GM21423 (cell line): ENCODE data around the gene SH3GLB1.
A peak's percentile ranks its signal among the peaks of the same experiment; 100 is the strongest.
"Not testable (repeated sequence)": the region's sequence is repeated elsewhere in the genome, so short reads cannot be mapped to it uniquely, and the experiment has no call there.

Source experiments
- ATAC-seq: cut with Tn5 transposase; IDR thresholded peaks from one replicate; pipeline ENCODE4 v1.9.1; 2021; ENCODE audit warnings: mild to moderate bottlenecking, moderate library complexity; ENCODE audit not compliant: unreplicated experiment

Gene SH3GLB1

DNA sequence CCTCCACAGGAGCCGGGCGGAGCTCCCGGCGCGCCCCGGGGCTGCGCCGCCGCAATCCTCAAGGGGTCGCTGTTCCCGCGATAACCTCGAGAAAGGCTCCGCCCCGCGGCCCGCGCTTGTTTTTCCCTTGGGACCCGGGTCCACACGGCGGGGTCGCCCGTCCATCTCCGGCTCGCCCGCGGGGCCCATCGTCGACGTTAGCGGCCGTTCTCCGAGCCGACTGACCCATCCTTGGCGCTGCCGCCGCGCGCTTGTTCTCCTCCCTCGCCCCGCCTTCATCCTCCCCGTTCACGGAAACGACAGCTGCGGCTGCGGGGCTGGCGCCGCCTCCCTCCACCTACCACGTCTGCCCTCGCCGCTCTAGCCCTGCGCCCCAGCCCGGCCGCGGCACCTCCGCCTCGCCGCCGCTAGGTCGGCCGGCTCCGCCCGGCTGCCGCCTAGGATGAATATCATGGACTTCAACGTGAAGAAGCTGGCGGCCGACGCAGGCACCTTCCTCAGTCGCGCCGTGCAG is at the start of gene SH3GLB1:
Gene SH3GLB1 (plus strand): TSS at position 119 of the 514 bp plus-strand sequence. CDS start 324 bp downstream, at position 443.
- peak; percentile 84 for ATAC-seq

DNA sequence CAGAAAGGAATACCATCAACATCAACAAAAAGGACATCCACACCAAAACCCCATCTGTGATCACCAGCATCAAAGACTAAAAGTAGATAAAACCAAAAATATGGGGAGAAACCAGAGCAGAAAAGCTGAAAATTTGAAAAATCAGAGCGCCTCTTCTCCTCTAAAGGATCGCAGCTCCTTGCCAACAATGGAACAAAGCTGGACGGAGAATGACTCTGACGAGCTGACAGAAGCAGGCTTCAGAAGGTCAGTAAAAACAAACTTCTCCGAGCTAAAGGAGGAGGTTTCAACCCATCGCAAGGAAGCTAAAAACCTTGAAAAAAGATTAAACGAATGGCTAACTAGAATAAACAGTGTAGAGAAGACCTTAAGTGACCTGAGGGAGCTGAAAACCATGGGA is 46.0 kb upstream of the SH3GLB1 start:
- ATAC-seq: not testable (repeated sequence)

DNA sequence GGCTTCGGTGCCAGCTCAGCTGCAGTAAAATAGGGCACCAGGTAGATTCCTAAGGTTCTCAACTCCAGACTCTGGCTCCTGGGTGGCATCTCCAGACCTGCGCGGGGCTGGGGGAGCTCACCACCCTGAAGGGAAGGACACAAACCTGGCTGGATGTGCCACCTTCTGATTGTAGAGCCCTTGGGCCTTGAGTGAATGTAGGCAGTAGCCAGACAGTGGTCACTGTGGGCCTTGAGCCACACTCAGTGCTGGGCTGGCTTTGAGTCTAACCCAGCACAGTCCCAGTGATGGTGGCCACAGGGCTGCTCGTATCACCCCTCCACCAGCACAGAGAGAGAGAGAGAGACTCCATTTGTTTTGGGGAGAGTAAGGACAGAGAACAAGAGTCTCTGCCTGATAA is 38.0 kb upstream of the SH3GLB1 start:
- ATAC-seq: no peak

DNA sequence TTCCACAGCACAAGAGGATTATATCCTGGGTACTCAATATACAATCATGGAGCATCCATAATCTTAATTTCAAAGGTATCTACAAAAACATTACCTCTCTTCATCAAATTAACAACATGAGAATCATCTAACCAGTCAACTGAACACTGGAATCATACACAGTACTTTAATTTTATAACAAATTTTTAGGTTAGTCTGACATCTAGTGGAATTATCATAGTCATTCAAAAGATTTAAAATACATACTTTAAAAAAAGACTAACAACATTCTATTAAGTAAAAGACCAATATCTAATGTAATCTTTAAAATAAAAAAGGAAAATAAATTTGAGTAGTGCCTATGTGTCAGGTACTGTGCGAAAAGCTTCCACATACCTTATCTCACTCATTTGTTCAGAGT is 16.8 kb upstream of the SH3GLB1 start:
- no peak for ATAC-seq

DNA sequence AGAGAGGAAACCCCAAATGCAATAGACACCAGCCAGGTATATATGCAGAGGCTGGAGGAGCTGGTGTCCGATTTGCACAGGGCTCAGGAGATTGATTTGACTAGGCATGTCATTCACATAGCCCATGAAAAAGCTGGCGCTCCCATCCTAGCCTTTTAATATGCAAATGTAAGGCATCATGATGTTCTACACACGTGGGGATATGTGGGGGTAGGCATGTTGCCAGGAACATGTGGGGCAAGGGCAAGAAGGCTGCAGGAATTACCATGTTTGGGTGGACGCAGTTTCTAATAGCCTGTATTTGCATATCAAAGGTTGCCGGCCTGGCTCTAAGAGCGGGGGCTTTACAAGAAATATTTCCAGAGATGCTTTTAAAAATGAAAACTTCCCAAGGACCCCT is 11.7 kb upstream of the SH3GLB1 start:
- no peak for ATAC-seq

DNA sequence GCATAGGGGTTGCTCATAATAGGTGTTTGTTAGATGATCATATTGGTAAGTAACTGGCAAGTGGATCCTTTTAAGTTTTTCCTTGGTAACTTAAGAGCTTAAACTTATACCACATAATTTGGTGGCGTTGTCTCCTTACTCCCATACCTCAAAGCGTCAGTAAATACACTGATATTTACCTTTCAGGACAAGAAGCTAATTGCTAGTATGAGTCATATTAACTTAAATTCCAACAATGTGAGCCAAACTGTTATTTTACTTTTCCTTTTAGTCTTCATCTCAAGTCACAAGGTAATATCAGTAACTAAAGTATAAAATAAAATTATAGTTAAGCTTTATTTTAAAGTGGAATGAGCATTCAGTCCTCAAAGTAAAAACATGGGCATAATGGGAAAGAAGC is 9.0 kb upstream of the SH3GLB1 start:
- ATAC-seq: no peak

DNA sequence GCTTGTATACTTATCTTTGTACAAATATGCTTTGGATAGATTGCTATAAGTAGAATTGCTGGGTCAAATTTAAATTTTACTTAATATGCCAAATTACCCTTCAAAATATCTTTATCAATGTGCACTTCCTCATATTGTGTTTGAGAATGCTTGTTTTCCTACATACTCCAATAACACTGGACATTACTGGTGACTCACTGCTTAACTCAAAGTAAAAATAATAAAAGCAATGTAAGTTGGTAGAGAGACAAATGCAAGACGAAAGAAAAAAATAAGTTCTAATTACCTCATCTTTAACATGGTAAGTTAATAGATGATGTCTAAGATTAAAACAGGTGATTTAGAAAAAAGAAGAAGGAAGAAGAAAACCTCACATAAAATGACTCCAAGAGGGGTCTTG is 7.9 kb upstream of the SH3GLB1 start:
- ATAC-seq: no peak

DNA sequence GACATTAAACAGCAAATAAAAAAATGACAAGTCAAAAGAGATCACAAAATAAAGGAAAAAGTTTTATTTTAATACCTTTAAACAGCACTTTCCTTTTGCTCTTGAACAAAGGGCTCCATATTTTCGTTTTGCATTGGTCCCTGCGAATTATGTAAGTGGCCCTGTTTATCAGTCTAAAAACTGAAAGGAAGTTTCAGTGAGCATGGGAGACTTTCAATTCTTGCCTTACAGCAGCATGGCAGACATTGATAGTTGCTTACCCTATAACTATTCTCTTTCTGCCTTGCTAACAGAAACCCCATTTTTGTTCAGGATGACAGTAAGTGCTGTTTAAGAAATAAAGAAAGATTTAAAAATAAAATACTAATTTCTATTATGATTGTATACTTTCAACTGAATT is 5.2 kb upstream of the SH3GLB1 start:
- no peak for ATAC-seq

DNA sequence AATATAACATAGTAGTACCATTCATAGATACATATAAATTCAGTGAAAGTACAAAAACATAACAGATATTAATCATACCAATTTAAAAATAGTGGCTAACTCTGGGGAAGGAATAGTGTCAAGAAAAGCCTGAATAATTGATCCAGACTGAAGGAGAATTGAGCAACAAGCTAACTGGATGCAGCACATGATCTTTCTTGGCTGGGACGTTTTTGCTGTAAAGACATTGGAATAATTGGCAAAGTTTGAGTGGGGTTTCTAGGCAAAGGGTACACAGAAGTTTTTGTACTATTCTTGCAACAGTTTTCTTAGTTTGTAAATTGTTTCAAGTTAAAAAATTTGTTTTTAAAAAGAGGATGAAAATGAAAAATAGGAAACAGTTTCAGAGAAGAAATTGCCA is 2.6 kb upstream of the SH3GLB1 start:
- ATAC-seq: no peak

DNA sequence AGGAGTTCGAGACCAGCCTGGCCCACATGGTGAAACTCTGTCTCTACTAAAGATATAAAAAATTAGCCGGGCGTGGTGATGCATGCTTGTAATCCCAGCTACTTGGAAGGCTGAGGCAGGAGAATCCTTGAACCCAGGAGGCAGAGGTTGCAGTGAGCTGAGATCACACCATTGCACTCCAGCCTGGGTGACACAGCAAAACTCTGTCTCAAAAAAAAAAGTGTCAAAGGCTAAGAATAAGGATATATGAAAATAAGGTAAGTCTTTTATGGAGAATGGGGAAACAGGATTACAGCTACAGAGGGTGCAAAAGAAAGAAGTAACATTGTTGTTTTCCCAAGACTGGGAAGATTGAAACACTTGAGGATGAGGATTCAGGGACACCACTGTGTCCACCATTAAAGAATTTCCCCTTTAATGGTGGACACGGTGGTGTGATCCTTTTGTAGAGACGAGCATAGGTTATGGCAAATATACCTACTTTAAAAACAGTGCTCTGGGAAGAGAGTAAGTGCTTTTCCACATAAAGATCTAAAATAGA is 1.4 kb upstream of the SH3GLB1 start:
- not testable (repeated sequence) for ATAC-seq

DNA sequence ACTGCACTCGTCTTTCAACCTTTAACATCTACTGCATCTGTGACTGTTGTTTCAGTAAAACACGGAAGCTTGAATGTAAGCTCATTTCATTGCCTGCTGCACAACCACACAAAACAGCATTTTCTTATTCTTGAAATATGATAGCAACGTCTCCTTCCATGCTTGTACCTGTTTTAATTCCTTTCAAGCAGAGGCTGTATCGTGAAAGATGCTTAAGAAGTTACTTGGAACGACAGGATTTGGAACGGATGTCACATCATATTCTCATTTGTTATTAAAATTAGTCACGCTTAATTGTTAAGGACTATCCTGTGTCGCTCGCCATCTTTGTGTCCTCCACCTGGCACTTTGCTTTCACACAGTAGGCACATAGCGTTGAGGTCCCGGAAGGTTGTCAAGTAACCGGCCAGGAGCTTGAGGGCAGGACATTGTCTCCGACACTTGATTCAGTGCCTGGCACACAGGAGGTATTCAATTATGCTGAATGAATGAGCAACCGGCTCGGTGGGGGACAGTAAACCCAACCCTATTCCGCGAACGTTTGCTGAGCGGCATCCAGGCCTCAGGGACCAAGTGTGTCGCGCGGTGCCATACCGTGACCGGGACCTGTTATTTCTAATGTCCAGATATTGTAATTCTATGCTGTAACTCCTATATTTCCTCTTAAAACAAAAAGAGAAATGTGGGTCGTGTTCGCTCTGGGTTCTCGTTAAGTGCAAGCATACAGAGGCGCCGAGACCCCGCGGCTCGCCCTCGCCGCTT is 499 bp upstream of the SH3GLB1 start:
- ATAC-seq: peak; percentile 29

DNA sequence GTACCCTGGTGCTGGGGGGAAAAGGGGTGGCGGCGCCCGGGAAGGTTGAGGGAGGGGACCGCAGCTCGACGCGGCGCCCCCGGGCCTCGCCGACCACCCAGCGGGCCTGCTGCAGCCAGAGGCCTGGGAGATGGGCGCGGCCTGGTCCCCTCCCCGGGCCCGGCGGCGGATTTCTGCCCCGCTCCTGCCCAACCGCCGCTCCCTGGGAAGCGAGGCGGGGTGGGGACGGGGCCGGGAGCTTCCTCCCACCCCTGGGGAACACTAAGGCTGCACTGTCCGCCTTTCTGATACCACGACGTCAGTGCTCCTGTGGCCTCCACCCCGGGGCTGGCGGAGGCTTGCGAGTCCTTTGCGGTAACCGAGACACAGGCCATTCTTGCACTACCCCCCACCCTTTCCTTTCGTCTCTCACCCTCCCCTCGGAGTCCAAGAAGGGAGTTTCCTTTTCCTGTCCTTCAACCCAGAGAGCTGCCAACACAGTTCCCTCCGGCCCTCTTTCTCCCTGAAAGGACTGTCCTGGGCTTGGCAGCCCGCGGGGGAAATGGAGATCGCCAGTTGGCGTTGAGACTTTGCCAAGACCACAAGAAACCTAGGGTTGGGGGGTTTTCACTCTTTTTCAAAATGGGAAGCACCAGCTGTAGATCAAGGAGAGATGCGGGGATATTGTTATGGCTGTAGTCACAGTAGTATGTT is 742 bp downstream of the SH3GLB1 start:
- ATAC-seq: peak; percentile 33

DNA sequence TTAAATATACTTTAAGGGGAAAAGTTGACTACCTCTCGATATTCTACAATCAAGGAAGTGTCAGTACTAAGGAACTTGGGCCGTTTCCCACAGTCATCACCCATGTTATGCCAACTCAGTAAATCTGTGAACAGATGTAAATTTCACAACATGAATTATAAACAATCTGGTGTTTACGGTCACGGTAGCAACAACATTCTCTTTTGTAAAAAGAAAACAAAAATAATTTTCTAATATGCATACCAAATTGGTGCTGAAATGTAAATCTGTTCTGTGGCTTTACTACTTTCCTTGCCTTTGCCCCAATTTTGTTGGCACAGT is 1.2 kb downstream of the SH3GLB1 start:
- no peak for ATAC-seq

DNA sequence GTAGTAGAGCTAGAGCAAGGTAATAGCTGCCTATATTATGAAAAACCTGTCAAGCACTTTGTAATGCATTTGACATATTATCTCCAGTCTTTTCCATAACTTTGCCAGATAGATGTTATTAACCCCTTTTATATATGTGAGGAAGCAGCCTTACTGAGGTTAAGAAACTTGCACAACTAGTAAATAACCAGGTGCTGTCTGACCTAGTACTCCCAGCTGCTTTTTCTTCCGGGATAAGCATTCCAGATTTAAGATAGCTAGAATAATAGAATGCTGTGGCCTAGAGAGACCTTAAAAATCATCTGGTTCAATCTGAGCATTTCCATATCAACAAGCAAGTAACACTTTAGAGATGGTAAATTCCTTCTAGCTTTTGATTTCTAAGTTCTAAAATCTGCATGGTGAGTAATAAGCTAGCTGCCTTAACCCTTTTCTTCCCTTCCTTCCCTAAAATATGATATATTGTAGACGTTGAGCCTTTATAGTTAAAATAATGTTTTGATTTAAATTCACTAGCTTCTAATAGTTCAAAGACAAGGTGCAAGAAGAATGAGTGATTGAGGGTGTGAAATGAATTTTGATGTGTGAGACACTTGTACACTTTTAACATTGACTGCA is 1.8 kb downstream of the SH3GLB1 start:
- no peak for ATAC-seq

DNA sequence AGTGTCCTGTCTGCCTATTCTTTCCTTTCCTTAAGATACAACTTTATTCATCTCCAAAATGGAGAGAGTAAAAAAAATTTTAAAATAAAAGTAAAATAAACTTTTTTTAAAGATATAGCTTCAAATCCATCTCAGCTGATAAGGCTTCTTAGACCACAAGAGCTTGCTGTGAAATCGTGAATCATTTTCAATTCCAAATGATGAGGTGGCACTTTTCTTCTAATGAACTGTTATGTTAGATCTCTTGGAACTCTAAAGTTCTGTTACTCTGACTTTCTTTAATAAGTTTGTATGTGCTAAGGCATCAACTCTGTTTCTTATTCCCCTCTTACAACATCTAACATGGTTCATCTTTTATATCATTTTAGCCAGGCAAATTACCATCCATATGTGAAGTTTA is 4.5 kb downstream of the SH3GLB1 start:
- no peak for ATAC-seq

DNA sequence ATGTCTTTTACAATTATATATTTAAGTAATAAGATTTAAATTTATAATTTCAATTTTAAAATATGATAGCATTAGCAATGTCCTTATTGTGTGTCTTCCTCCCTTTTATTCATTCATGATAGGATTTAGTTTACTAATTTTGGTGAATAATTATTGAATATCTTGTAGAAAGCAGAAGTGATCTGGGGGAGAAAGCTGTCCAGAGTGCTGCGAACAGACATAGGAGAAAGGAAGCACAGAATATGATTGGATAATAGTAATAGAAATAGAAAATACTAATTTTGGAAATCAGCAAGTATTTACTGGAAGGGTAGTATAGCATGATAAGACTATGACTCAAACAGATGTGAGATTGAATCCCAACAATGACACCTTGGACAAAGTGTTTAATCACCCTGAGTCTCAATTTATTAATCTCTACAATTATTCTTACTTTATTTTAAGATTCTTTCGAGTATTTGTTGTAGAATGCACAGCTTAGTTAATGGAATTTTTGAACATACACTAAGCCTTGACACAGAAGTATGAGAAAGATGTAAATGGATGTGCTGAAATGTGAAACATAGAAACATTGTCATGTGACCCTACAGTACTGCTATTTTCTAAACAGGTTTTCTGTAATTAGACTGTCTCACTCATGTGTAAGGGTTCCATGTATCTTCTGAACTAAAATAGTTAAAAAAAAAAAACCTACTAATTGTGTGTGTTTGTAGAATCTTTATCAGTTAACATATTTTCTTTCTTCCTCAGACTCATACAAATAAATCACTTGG is 7.9 kb downstream of the SH3GLB1 start:
- no peak for ATAC-seq

DNA sequence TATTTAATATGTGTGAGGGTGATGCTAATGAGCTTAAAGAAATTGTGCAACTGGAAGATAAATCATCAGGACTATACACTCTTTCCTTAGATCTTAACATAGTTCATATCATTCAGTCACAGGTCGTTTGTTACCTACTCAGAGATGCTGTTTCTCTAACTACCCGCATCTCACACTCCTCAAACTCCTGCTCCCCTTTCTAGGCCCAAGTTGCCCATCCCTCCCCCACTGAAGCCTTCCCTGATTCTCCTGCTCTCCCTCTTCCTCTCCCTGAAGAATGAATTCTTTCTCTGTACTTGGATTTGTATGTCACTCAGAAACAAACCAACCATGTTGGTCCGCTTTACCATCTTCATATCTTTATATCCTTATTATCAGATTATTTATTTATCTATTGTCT is 9.1 kb downstream of the SH3GLB1 start:
- no peak for ATAC-seq

DNA sequence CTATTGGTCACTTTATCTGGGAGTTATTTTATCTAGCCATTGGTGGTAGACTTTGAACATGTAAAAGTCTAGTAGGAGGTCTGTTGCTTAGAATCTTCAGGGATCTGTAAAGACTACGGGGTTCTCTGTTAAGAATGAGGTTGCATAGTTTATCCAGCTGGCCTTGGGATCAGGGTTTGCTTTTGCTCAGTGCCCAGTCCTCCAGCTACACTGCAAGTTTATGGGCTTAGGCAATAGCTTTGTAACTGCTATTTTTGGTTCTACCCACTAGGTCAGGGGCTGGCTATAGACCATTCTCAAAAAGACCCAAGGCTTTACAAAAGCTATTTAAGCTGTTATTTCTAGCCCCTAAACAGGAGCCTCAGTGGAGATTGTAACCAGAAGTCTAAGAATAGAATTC is 9.8 kb downstream of the SH3GLB1 start:
- no peak for ATAC-seq

DNA sequence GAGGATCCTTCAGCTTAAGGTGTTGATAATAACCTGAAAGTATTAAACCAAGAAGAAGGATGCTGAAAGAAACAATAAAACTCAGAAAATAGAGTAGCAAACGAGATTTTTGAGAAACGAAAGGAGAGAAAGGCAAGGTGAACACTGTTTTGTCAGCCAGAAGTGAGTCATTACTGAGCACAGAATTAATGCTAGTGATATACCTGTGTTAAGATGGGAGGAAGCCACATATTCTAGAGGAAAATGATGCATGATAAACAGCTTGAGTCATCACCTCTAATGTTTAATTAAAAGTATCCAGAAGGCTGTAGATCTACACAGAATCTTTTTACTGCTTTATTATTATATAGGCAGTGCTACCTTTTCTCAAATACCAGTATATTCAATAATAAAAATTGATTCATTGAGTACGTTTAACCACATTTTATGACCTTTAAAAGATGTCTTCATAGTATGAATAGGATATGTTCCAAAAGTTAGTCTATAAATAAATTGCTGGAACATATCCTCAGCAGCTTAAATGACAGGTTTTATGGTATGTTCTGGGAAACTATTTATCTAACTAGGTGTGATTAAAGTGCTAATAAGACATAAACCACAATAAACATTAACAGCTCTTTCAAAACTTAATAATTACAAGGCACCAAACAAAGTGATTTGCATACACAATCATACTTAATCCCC is 10.3 kb downstream of the SH3GLB1 start:
- no peak for ATAC-seq

DNA sequence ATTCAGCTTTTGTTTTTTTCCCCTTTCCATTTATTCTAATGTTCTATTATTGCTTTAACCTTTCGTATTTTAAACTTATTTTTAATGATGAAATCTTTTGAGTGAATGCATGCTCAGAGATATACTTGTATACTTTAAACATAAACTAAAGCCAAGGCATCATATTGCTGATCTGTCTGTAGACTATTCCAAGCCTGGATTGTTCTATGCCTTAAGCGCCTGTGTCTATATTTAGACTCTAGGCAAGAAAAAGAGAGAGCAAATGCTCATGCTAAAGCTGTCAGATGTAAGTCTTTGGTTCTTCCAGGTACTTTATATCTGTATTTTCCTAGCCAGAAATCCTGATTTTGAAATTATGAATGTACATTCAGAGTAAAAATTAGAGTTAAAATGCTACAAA is 14.4 kb downstream of the SH3GLB1 start:
- no peak for ATAC-seq
